NCI-H2171 (cell line): ENCODE data around the gene ANKRD35.

Experiments used
- DNase-seq: peaks from one replicate; lab custom pipeline; 2025; lab: John Stamatoyannopoulos, UW

The ANKRD35 gene

DNA sequence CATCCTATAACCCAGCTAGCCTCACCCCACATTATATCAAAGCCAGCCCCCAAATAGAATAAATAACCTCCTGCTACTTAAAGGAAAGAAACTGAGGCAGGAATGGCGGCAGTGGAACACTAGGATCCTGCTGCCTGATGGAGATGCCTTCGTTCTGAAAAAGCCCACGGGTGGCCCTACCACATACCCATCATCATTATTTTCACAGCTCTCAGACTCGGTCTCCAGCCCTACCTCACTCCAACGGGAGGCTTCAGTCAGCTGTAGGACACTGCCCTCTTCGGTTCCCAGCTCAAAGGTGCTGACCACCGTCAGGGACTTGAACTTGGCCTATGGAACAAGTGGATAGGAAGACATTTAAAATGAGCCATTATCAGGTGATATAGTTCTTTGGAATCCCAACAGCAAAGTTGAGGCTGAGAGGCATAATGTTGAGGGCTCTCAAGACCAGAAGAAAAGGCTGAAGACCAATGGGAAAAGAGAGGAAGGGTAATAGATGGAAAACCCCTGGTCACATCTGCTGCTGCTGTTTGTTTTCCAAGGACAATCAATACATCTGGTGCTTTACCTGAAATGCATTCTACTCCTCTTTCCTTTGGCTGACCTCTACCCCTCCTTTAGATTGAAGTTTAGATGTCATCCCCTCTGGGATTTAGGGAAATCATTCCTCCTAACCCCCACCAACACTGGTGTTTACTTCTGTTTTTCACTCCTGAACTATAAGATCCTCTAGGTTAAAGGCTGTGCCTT is 7.8 kb upstream of the ANKRD35 start:
- no peak for DNase-seq

DNA sequence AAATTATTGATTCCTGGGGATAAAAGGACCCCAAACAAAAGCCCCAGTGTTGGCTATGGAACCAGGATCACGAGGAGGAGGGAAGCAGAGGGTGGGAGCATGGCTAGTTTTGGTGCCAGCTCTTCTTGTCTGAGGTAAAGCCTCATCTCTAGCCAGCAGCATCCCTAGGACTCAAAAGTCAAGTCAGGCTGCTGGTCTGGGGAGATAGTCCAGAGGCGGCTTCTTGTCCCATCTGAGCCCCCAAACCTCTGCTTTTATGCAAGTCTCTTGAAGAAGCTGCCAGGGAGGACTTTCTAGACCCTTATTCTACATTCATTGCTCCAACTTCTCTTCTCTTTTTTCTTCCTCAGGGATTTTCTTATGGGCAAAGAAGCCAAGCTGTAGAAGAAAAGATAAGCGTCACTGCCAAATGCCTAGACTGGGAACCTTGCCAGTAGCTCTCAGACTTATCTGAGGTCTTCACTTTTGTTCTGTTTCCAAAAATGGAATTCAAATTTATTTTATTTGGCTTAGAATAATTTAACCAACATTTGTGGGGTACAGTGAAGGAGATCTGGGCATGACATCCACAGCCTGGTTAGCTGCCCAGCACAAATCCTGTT is 6.9 kb upstream of the ANKRD35 start:
- no peak for DNase-seq

DNA sequence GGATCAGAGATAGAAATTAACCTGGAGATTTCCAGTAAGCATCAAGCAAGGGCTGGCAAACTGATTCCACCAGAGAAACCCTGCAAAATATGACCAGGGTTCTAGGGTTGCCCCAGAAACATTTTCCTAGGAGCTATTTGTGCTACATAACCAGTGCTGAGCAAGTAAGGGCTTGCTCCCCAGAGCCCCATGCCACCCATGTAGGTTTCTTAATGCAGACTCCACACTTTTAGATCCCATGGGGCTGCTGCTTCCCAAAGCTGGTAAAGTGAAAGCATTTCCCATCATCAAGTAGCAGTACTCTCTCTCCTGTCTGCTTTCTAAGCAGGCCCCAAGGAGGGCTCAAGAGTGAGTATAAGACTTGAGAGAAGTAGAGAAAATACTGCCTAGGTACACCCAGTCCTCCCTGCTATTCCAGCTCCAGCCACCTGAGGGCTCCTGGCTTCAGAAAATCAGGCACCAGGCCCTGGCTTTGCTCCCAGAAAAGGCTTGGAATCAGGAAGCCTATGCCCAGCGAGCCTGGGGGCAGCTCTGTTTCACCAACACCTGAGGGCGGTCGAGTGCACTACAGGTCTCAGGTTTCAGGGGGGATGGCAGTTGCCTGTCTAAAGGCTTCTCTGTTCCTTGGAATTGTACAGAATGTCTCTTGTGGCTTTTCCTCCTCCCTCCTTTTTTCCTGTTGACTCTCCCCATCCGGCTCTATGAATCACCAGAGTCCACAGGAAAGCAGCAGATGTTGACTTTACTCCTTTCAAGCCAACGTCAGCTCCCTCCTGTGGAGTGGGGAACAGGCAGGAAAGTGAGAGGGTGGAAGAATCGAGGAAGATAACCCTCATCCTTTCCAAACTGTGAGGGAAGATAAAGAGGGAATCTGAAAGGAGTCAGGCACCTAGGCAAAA is 6.2 kb upstream of the ANKRD35 start:
- DNase-seq, result peak; percentile 91

DNA sequence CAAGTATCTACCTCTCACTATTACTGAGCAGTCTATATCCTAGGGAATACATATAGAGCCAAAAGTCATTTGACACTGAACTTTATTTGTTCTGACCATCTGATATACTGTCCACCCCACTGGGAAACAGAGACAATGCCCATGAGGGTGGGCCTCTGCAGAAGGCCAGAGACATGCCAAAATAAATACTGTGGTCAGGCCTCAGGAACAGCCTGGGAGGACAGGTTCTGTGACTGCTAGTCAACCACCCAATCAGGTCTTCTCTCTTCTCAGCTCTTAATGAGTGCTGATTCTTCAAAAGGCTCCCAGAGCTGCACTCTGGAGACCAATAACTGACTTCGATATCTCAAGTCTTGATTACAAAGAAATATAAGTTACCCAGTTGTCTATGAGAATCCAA is 5.5 kb upstream of the ANKRD35 start:
- DNase-seq, result no peak

DNA sequence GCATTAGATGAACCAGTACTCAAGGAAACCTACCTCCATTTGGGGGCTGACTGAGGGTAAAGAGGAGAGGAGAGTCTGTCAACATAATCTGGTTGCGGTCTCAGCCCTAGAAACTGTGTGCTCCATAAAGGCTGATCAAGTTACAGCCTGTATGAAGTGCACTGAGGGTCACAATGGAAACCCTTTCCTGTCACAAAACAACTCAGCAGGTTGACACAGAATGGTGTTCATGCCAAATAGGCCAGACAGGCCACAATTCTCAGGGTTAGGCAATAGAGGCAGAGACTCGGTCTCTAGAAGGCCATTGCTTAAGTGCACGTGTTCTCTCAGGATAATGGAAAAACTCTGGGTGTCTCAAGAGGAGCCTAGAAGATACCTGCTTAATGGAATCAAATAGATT is 4.1 kb upstream of the ANKRD35 start:
- DNase-seq, result no peak

DNA sequence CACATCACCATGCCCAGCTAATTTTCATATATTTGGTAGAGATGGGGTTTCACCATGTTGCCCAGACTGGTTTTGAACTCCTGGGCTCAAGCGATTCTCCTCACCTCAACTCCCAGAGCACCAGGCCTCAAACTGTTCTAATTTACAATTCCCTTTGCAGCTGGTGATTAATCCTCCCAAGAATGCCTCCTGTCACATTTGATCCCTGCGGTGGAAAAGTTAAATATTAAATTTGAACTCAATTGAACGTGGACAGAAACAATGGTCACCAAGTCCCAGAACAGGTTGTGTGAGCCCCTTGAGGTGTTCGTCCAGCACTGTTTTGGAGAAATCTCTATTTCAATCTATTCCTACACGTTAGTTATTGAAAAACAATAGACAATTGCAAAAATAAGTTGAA is 2.0 kb upstream of the ANKRD35 start:
- no peak for DNase-seq

DNA sequence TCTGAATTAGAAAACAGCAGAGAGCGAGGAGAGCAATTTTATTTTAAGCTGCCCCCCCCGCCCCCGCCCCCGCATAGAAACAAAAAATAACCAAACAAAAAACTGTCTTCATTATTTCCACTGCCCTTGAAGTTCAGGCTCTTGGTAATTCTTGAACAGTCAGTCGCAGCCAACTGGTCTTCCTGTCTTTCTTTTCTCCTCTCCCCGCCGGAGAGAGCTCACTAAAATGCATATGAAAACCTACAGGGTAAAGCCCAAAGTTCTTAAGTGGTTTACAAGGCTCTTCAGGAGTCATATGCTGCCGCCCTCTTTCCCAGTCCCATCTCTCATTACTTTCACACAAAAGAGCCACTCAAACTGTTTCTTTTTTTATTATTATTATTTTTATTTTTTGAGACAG is 1.1 kb upstream of the ANKRD35 start:
- no peak for DNase-seq

DNA sequence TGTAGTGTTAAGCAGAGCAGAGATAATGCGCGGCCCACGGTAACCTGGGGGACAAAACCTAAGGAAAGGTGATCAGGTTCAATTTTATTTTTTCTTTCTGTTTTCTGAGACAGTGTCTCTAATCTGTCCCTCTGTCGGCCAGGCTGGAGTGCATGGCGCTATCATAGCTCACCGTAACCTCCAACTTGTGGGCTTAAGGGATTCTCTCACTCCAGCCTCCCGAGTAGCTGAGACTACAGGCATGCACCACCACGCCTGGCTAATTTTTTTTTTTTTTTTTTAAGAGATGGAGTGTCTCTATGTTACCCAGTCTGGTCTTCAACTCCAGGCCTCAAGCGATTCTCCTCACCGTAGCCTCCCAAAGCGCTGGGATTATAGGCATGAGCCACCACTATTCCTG is 724 bp upstream of the ANKRD35 start:
- DNase-seq, result no peak

DNA sequence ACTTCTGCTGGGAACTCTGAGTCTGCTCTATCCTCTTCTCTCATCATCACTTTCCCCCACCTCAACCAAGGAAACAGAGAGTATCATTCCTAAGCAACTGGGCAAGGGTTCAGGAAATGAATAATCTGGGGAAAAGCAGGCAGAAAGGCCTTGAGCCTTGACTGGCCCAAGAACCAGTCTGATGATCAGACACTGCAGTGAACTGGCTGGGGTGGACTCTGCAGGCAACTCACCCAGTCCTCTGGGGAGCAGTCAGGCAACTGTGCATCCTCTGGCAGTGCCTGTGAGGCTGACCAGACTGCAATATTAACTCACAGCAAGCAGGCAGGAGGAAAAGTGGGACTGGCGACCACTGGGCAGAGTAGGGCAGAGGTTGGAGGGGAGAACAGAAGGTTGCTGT is 991 bp downstream of the ANKRD35 start:
- DNase-seq, result no peak

DNA sequence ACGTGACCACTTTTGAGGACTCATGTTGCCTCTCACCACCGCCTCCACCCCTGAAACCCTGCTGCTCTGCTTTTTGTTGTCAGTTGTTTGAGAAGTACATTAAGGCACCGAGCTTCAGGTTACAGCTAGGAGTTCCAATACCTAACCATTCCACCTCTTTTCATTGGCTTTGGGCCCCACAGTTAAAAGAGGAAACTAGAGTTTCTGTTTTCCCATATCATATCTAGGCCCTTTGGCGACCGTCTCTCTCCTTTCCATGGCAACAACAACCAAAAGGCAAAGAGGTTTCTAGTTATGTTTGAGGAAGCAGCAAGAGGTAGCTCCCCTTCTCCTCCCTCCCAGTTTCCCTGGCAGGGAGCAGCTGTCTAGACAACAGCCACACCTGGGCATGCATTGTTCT is 5.9 kb downstream of the ANKRD35 start:
- peak; percentile 33 for DNase-seq

DNA sequence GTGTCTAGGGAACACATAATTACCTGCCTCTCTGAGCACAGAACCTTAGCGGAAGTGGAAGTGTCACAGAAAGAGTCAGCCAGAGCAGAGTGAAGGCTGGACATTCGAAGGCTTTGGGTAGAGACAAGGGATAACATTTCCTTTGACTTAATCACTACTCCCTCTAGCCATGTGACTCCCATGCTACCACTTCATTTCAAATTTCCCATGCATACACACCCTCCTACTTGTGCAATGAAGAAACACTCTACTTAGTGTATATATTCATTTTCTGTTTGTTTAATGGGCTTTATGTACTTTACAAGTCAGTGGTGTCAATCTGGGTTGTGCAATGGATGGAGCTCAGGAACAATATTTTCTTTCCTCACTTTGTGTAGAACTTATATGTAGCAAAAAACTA is 6.9 kb downstream of the ANKRD35 start:
- DNase-seq, result no peak

DNA sequence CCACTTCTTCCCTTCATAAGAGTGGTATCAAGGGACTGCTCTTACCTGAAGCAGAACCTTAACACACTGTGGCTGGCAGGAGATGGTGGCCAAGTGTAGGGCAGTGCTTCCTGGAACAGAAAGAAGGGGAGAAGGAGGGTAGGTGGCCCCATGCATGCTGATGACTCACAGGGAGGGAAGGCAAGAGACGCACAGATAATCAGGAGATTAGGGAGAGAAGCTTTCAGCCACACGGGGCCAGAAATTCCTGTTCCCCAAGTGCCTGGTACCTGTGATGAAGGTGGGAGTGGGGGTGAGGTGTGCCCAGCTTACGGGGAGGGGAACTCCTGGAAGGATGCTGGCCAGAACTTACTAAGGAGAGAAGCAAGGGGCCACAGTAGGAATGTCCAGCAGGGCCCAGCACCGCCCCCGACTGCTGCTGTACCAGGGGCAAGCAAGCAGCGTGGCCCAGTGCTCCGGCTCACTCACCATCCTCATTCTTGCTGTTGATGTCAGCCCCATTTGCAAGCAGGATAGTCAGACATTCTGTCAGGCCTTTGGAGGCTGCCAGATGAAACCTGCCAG is 7.7 kb downstream of the ANKRD35 start:
- DNase-seq, result no peak

DNA sequence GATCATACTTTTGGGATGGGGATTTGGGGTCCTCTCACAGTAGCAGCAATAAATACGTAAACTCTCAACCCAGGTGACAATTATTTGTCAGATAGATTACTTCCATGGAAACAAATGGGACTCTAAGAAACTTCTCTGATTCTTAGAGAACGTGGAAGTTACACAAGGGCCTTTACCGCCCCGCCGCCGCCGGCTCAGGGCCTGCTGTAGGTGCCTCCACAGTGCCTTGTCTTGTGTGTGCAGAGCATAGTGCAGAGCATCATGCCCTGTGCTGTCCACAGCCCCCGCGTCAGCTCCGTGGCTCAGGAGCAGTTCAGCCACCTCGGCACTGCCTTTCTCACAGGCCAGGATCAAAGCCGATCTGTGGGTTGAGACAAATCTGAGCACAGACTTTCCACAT is 11.0 kb downstream of the ANKRD35 start:
- no peak for DNase-seq

DNA sequence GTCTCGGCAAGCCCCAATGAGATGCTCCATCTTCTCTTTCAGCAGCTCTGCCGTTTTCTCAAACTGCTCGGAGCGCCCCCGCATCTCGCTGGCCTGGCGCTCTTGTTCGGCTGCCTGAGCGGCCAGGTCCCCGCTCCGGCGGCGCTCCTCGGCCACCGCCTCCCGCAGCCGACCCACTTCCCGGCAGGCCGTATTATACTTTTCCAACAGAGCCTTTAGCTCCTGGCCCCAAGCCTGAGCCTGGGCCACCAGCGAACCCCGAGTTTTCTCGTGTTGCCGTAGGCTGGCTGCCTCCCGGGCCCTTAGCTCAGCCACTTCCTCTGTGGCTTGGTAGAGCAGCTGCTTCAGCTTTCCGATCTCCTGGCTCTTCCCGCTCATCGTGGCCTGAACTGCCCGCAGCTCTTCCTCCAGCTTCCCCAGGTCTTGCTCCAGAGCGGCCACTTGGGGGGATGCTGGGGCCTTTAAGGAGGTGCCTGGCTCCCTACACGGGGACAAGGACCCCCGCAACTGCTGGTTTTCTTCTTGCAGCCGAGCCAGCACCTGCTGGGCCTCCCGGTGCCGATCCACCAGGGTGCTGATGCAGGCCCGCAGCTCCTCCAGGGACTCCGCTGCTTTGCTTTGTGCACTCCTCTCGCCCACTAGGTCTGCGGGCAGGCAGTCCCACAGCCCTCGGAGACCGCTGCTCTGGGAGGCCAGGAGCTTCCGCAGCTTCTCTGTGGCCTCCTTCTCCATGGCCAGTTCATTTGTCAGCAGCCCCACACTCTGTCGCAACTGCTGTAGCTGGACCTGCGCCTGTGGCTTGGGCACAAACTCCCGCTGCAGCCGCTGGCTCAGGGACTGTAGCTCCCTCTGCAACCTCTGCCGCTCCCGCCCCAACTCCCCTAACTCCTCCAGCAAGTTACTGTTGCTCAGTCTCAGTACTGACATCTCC is 13.4 kb downstream of the ANKRD35 start:
- no peak for DNase-seq

DNA sequence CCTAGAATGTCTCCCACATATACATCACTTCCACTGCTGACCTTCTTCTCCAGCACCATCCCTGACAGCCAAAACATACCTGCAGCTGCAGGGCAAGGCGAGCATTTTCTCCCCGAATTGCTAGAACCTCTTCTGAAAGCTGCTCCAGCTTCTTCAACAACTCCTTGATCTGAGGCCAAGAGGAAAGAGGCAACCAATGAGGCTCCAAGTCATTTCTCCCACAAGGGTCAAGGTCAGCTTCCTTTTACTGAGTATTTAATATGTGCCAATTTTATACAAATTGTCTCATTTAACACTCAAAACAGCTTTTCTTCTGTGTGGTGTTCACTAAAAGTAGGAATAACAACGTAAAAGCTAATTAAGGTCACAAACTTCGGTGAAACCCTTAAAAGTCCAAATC is 17.4 kb downstream of the ANKRD35 start:
- DNase-seq, result no peak

DNA sequence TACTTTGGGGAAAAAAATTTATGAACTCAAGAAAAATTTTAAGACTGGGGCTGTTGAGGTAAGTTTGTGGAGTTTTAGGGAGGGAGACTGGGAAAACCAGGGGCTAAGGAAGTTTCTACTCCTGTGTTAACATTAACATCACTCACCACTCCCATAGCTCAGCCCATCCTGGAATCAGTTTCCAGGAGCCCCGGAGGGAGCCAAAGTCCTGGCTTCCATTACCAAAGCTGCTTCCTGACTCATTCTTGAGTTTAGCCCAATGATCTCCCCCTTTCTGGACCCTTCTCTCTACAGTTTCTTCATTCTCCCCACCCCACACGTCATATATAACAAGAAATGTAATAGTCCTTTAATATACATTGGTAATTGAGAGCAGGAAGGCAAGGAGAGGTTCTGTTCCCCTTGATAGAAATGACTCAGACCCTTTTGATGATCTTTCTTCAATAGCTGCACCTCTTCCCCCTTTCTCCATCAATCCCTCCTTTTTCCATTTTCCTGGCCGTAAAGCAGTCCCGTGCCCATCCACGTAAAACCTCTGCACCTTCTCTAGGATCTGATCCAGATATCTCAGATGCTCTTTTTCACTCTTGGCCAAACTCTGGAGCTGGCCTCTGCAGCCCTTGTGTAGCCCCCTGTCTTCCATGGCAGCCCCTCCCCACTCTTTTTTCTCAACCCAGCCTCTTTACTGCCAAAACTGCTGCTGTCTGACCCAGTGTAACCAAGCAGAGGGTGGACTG is 22.2 kb downstream of the ANKRD35 start:
- DNase-seq, result no peak

DNA sequence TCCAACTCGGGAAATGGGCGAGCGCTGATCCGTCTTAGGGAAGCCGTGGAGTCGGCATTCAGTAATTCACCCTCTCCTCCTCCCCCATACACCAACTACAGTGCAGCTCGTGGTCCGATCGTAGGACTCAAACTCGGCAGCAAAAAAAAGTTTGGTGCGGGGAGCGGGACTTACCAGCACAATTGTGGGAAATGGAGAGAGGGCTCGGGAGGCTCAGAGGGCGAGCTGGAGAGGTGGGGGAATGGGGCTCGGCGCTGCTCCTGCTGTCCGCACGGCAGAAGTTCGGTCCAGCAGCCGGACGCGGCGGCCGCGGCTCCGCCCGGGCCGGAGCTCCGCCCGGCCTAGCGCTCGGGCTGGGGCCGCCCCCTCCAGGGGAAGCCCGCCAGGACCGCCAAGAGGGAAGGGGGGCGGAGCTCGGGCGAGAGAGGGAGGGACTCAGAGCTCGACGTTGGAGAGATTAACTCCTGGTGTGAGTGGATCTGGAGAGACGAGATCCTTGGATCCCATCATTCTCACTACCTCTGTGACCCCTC is 26.1 kb downstream of the ANKRD35 start:
- peak; percentile 60 for DNase-seq

DNA sequence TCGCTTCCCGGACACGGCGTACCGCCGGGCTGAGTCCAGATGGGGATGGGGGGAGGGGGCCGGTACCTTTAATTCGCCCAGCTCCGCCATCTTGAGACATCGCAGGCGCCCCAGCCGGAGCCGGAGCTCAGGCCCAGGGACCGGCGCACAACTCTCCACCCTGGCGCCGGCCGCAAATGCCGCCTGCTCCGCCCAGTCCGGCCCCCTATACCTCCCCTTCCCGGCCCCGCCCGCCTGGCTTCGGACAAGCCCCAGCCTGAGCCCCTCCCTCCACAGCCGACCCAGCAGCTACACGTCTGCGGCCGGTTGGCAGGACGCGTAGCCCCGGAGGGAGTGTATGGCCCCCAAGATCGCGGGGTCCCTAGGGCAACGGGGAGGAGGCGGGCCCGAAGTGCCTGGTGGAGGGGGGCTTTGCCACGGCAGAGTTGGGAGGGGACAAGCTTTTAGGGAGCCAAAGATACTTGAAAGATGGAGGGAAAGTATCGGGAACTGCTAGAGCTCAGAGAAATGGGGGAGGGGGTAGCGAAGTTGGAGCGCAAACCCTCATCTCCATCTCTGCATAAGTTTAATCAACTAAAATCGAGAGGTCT is 26.7 kb downstream of the ANKRD35 start, which contains the start of gene PIAS3:
PIAS3 (minus strand) TSS at position 181 of the 590 bp plus-strand sequence; CDS start at position 90, 91 bp downstream.
- DNase-seq, result peak; percentile 85

DNA sequence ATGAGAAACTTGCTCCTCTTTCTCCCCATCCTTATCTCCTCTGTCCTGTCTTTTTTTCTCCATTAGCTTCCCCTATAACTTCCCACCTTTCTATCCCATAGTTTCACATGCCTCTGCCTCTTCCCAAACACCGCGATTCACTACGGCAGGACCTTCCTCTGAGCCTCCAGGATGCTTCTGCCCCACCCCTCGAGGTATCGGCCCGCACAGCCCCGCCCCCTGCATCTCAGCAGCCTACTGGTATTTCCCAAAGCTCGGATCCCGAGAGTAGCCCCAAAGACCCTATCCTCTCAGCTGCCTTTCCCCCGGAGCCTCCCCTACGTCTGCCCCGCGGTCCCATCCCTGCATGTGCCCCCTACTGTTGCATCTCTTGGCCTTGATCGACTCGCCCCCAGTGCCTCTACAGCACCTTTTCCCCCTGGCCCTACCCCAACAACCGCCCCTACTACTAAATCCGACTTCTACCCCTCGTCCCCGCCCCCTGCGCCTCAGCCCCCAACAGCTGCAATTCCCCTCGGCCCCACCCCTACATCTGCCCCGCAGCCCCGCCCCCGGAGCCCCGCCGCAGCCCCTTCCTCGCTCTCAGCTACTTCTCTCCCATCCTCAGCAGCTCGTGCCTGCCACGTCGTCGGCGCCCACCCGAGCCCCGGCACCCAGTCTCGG is 27.3 kb downstream of the ANKRD35 start:
- DNase-seq, result peak; percentile 74
